CD4-positive, alpha-beta T cell treated with Interleukin-1 beta for 1 hour (primary cell): Measurements from ENCODE around the gene EIF2S3B.
"Not testable (repeated sequence)": the region's sequence is repeated elsewhere in the genome, so short reads cannot be mapped to it uniquely, and the experiment has no call there.

Experiments used
- DNase-seq, 2 donors: peaks; one replicate each; pipeline ENCODE4 v3.0.0-alpha.2; 2020 to 2022

EIF2S3B gene

DNA sequence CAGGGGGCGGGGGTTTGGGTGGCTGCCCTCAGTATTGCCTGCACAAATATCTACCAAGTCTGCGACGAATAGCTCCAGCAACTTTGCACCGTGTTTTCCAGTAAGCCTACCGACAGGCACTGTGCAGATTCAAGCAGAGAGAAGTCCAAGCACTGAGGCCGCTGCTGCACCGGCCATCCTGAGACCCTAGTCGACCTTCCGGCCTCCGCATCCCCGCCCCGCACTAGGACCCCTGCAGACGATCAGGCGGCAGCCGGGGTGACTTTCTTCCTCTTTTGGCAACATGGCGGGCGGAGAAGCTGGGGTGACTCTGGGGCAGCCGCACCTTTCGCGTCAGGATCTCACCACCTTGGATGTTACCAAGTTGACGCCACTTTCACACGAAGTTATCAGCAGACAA, at the start of gene EIF2S3B:
Gene EIF2S3B, plus strand, starts transcription at position 271 of the 400 bp plus-strand sequence. Its CDS starts 13 bp downstream, at position 284.
- no peak for DNase-seq

DNA sequence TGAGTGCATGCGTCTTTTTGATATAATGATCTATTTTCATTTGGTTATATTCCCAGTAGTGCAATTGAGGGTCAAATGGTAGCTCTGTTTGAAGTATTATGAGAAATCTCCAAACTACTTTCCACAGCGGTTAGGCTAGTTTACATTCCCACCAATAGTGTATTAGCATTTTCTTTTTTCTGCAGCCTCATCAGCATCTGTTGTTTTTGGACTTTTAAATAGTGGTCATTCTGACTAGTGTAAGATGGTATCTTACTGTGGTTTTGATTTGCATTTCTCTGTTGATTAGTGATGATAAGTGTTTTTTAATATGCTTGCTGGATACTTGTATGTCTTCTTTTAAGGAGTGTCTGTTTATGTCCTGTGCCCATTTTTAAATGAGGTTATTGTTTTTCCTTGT, 48.8 kb upstream of the EIF2S3B start:
- no peak for DNase-seq

DNA sequence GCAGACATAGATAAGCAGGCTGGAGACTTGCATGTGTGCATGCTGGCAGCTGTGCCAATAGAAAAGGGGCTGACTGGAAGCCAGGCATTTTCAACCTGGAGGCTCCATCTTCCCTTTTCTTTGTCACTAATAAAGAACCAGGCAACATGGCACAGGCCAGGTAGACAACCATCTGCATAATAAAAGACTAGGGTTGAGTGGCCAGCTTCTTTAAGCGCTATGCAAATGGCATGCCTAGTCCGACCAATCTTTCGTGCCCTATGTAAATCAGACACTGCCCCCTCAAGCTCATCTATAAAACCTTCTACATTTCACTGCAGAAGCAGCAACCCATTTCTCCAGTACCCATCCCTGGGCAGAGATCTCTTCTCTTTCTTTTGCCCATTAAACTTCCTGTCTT, 47.9 kb upstream of the EIF2S3B start:
- no peak for DNase-seq

DNA sequence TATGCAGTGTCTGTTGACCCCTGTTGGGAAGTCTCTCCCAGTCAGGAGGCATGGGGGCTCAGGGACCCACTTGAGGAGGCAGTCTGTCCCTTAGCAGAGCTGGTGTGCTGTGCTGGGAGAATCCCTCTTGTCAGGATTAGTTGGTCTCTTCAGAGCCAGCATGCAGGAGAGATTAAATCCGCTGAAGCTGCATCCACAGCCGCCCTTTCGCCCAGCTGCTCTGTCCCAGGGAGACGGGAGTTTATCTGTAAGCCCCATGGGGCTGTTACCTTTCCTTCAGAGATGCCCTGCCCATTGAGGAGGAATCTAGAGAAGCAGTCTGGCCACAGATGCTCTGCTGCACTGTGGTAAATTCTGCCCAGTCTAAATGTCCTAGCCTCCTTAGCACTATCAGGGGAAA, 39.4 kb upstream of the EIF2S3B start:
- no peak for DNase-seq

DNA sequence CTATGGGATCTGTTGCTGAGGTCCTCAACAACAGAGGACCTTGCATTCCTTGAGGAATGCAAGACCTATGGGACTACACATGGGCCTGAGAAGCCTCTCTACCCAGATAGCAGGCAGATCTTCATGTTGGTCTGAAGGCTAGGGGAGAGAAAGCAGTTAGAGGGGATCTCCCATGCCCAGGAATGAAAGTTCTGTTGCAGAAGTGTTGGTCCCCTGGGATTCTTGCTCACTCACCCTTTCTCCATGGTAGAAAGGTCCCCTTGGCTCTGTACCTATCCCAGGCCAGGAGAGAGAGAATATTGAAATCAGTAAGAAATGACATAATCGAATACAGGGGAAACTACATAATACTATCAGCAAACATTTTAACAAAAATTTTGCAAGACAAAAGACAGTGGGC, 36.0 kb upstream of the EIF2S3B start:
- DNase-seq = no peak

DNA sequence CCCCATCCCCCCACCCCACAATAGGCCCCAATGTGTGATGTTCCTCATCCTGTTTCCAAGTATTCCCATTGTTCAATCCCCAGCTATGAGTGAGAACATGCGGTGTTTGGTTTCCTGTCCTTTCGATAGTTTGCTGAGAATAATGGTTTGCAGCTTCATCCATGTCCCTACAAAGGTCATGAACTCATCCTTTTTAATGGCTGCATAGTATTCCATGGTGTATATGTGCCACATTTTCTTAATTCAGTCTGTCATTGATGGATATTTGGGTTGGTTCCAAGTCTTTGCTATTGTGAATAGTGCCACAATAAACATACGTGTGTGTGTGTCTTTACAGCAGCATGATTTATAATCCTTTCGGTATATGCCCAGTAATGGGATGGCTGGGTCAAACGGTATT, 32.9 kb upstream of the EIF2S3B start:
- not testable (repeated sequence) for DNase-seq

DNA sequence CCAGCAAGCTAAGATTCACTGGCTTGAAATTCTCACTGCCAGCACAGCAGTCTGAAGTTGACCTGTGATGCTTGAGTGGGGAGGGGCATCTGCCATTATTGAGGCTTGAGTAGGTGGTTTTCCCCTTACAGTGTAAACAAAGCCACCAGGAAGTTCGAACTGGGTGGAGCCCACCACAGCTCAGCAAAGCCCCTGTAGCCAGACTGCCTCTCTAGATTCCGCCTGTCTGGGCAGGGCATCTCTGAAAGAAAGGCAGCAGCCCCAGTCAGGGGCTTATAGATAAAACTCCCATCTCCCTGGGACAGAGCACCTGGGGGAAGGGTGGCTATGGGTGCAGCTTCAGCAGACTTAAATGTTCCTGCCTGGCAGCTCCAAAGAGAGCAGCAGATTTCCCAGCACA, 23.8 kb upstream of the EIF2S3B start:
- DNase-seq = peak; percentile 46 to 50

DNA sequence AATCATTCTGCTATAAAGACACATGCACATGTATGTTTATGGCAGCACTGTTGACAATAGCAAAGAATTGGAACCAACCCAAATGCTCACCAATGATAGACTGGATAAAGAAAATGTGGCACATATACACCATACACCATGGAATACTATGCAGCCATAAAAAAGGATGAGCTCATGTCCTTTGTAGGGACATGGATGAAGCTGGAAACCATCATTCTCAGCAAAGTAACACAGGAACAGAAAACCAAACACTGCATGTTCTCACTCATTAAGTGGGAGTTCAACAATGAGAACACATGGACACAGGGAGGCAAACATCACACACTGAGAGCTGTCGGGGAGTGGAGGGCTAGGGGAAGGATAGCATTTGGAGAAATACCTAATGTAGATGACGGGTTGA, 18.4 kb upstream of the EIF2S3B start:
- not testable (repeated sequence) for DNase-seq

DNA sequence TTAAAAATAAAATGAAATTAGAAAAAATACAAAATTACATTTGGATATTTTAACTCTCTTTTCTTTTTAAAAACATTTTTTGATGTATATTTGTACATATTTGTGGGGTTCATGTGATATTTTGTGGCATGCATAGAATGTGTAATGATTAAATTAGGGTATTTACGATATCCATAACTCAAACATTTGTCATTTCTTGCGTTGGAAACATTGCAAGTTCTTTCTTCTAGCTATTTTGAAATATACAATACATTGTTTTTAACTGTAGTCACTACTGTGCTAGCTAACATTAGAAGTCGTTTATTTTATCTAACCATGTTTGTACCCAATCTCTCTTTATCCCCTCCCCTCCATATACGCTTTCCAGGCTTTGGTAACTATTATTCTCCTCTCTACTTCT, 13.9 kb upstream of the EIF2S3B start:
- DNase-seq = no peak

DNA sequence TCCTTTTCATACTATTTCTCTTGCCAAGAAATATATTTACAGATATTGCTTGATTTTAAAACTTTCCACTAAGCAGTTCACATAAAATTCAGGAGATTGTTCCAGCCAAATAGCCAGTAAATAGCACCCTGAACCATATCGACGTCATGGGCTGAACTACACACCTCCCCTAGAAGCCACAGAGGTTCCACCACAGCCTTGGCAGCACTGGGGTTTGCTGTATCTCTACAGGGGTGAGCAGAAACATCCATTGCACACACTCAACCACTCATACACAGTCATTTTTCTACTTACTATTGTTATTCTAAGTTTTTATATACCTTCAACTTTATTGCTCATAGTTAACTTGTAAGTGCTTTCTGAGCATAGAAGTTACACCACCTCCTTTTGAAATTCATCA, 8.1 kb upstream of the EIF2S3B start:
- DNase-seq = peak; percentile 53 to 58

DNA sequence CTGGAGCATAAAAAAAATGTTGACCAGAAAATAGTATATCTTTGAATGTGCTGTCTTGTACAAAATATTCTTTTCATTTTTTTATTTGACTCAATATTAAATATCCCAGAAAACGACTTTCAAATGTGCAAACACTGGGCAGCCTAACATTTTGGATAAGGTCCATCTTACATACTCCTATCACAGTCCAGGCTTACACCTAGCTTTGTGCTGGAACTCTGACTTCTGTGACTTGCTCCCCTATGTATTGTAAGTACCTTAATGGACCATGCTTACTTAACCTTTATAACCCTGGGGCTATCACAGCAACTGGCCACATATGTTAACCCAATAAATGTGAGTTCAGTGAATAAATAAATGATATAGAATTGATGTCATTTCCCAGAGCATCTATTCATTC, 7.6 kb upstream of the EIF2S3B start:
- DNase-seq = no peak

DNA sequence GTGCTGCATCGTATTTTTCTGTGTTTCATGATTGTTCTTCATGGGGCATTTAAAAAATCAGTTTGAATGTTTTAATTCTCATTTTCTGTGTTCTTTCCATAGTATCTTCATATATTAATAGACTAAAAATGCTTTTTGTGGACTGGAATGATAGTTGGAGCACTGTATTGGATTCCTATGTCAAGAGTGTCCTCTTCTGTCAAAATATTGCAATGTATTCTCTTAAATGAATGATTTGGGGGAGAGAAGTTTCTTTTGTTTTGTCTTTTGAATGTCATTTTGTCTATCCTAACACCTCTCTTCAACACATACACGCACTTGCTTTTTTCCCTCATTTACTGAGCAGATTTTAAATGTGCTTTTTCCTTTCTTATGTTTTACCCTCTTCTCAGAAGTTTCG, 4.7 kb upstream of the EIF2S3B start:
- DNase-seq = no peak

DNA sequence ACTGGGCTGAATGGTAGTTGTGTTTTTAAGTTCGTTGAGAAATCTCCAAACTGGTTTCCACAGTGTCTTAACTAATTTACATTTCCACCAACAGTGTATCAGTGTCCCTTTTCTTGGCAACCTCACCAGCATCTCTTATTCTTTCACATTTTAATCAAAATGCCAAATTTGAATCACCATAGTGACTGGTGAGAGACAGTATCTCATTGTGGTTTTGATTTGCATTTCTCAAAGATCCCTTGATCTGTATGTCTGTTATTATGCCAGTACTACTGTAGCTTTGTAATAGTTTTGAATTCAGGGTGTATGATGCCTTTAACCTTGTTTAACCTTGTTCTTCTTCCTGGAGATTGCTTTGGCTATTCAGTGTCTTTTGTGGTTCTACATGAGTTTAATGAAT, 2.2 kb upstream of the EIF2S3B start:
- peak in 1 of 2 donors; percentile 17 for DNase-seq

DNA sequence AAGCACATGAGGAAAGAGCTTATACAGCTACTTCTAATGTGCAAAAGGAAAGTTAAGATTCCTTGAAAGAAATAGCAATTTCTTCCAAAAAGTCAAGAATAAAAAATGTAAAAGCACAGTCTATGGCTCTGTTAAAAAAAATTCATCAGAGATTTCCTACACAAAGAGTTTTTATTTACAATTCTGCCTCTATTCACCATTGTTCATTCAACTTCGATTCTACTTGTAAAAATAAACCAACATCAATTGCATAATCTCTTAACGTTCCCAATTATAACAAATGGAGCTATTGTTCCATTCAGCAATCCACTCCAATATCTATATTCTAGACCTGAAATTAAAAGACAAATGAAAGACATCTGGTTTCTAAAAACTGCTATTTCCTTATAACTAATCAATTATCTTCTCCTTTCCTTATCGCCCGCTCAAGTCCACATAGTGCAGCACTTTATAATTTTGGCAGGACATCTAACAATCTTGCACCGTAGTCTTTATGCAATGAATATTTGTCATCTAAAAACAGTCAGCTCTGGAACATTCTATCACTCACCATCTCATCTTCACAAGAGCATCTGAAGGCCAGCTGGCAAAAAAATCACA, 6.2 kb downstream of the EIF2S3B start:
- no peak for DNase-seq

DNA sequence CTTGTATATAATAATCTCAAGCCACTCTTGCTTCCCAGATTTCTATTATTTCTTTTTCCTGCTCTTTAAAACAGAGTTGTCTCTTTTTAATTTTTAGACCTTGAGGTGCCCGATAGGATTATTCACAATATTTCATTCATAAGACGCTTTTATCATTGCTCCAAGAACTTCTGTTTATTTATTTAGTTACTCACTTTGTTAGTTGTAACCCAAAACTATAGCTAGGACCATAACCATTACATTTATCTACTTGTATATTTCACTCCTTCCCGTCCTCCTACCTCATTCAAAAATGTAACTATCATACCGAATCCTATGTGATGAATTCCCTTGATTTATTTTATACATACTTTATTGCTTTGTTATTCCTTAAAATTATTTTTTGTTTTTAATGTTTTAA, 7.1 kb downstream of the EIF2S3B start:
- DNase-seq = no peak

DNA sequence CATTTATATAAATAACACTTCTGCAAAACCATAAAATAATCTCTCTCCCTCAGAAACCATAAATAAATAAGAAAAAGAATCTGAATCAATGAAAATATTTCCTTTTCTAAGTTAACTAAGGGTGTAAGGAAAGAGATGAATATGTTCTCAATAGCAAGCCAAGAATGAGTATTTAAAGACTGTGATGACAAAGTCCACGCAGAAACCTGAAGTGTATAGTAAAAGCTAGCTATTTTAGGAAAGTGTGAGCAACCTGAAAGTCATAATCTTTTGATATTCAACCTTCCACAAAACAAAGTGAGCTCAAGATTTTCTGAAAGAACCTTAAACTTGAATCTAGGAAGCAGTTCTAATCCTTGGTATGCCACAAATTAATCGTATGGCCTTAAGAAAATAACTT, 15.9 kb downstream of the EIF2S3B start:
- DNase-seq = no peak

DNA sequence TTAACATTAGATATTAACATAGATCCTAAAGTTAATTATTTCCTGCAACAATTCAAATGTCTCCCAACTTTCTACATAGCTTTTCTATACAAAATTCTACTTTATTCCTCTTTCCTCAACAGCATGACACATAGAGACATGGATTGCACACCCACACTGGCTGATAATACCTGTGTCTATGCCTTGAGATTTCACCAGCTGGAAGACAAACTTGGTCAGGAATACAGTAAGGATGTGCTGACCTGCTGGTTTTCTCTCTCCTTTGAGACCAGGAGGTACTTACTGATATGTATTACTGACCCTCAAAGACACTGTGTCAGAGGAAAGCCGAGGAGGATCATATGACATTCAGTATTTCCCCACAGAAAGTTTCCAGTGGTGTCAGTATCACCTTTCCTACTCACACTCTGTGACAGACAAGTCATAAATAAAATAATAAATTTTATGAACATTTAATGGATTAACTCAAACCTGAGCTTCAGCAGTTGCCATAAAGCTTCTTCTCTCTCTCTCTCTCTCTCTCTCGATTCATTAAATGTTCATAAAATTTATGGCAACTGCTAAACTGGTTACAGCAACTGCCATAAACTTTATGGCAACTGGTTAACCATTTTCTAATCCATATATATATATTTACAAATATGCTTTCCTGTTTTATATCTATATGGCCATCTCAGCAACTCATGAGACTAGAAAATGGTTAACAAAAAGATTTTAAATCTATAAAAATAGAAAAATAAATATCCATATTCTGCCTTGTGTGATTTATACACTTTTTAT, 22.7 kb downstream of the EIF2S3B start:
- DNase-seq = no peak

DNA sequence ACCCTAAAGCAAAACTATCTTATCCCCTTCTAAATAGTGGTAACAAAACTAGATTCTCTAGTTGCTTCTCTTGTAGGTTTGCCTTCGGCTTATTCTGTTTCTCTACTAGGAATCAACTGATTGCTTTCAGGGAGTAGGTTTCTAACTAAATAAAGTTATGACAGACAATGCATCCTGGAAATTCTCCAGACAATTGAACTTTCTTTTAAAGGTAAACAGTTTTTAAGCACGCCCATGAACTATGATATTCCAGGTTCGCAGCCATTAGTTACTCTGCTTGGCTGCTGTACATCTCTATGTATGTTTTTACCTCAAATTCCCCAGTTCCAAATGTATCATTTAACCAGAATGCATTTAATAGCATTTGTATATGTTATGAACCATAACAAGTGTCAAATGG, 23.9 kb downstream of the EIF2S3B start:
- DNase-seq = no peak

DNA sequence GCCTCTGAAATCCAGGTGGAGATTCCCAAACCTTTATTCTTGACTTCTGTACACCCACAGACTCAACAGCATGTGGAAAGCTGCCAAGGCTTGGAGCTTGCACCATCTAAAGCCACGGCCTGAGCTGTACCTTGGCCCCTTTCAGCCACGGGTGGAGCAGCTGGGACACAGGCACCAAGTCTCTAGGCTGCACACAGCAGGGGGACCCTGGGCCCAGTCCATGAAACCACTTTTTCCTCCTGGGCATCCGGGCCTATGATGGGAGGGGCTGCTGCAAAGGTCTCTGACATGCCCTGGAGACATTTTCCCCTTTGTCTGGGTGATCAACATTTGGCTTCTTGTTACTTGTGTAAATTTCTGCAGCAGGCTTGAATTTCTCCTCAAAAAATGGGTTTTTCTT, 32.0 kb downstream of the EIF2S3B start:
- DNase-seq = no peak

DNA sequence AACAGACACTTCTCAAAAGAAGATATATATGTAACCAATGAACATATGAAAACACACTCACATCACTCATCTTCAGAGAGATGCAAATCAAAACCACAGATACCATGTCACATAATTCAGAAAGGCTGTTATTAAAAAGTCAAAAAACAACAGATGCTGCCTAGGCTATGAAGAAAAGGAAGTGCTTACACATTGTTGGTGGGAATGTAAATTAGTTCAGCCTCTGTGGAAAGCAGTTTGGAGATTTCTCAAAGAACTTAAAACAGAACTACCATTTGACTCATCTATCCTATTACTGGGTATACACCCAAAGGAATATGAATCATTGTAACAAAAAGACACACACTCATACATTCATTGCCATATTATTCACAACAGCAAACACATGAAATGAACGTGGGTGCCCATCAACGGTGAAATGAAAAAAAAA, 35.1 kb downstream of the EIF2S3B start:
- DNase-seq = no peak

DNA sequence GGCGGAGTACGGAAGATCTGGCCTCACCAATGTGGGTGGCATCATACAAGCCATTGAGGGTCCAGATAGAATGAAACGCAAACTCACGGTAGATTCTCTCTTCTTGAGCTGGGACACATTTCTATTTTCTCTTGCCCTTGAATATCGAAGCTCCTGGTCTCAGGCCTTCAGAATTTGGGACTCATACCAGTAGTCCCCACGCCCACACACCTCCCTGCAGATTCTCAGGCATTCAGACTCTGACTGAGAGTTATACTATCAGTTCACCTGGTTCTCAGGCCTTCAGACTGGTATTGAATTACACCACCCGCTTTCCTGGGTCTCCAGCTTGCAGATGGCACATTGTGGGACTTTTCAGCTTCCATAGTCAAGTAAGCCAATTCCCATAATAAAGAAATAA, 37.8 kb downstream of the EIF2S3B start:
- DNase-seq = no peak

DNA sequence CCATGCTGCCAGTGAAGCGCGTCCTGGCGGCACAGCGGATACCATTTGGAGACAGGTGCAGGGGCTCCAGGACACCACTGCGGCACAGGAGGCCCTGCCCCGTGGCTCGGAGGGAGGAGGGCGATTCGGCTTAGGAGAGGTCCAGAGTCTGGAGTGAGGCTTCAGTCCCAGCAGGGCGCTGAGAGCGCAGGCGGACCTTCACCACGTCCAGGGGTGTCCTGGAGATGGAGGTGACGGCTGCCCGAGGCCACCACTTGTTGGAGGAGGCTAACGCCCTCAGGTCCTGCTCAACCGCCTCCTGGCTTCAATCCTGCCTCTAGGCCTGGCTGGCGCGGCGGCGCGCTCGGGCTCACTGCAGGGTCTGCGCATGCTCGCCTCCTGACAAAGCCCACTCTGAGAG, 45.7 kb downstream of the EIF2S3B start:
- no peak for DNase-seq

DNA sequence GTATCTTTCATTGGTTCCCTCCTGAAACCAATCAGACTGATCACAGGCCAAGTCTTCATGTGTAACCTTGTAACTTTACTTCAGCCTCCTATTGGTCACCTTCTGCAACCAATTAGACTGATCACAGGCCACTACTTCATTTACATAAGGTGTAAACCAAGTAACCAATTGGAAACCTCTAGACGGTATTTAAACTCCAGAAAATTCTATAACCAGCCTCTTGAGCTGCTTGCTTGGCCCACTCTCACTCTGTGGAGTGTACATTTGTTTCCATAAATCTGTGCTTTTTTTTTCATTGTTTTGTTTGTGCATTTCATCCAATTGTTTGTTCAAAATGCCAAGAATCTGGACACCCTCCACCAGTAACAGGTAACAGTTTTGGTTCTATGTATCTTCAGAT, 47.5 kb downstream of the EIF2S3B start:
- peak in 1 of 2 donors; percentile 33 for DNase-seq

DNA sequence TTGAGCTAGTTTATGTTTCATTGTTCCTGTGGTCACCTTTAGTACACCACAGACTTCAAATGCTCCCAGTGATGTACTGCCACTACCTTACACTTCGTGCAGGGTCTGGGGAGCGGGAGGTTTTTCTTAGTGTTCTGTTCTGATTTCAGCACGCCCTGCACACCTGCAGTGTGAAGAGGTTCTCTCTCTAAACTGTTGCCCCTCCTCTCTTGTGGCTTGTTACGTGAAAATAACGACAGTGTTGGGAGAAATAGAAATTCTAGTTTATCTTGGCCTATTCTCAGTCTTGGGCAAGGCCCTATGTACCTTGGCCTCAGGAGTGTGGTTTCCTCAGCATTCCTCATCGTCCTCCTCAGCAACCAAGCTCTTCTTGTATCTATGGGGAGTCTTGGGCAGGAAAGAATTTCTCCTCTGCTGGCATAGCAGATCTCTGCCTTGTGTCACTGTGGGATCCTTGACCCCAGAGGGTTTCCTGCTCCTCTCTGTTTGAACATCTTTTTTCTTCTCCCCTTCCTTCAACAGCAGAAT, 48.6 kb downstream of the EIF2S3B start:
- peak; percentile 44 to 54 for DNase-seq
